RWPE2 (cell line): ENCODE results near the gene SOX3.

Experiments used
- ATAC-seq: fragments of 200-7000 bp; cut with Tn5 transposase; 3 replicates; pipeline ENCODE4 v1.9.1; 2021; ENCODE audit warnings: low read depth
- DNase-seq: peaks from one replicate; pipeline ENCODE4 v3.0.0-alpha.2; 2020; ENCODE audit warnings: low spot score
- H3K27ac ChIP-seq: fragments of 450-650 bp; 2 replicates; pipeline ENCODE4 v1.5.1; 2017; ENCODE audit warnings: mild to moderate bottlenecking; ENCODE audit not compliant: poor library complexity, severe bottlenecking
- H3K27me3 ChIP-seq: fragments of 250-450 bp; sonication (Bioruptor Pico); 2 replicates; pipeline ENCODE4 v1.5.1; 2021; ENCODE audit warnings: mild to moderate bottlenecking, moderate library complexity; ENCODE audit not compliant: insufficient read depth, poor library complexity, severe bottlenecking
- H3K36me3 ChIP-seq: fragments of 250-450 bp; sonication (Bioruptor Pico); 2 replicates; pipeline ENCODE4 v1.5.1; 2020; ENCODE audit warnings: low read depth, mild to moderate bottlenecking, moderate library complexity
- H3K4me1 ChIP-seq: fragments of 250-450 bp; sonication (Bioruptor Pico); 2 replicates; pipeline ENCODE4 v1.5.1; 2021; ENCODE audit warnings: mild to moderate bottlenecking, moderate library complexity; ENCODE audit not compliant: insufficient read depth, poor library complexity, severe bottlenecking
- H3K4me3 ChIP-seq: fragments of 250-450 bp; sonication (Bioruptor Pico); 2 replicates; pipeline ENCODE4 v1.5.1; 2021; ENCODE audit warnings: mild to moderate bottlenecking, moderate library complexity; ENCODE audit not compliant: severe bottlenecking
- H3K9me3 ChIP-seq: fragments of 250-450 bp; sonication (Bioruptor Pico); 2 replicates; pipeline ENCODE4 v1.5.1; 2021; ENCODE audit warnings: mild to moderate bottlenecking, moderate library complexity; ENCODE audit not compliant: severe bottlenecking
- TF ChIP-seq, protein P1 (sequence below): fragments of 450-650 bp; IDR thresholded peaks from one replicate; pipeline ENCODE4 v1.5.1; 2017; ENCODE audit warnings: mild to moderate bottlenecking, moderate library complexity; ENCODE audit not compliant: poor library complexity, severe bottlenecking

The SOX3 gene

DNA sequence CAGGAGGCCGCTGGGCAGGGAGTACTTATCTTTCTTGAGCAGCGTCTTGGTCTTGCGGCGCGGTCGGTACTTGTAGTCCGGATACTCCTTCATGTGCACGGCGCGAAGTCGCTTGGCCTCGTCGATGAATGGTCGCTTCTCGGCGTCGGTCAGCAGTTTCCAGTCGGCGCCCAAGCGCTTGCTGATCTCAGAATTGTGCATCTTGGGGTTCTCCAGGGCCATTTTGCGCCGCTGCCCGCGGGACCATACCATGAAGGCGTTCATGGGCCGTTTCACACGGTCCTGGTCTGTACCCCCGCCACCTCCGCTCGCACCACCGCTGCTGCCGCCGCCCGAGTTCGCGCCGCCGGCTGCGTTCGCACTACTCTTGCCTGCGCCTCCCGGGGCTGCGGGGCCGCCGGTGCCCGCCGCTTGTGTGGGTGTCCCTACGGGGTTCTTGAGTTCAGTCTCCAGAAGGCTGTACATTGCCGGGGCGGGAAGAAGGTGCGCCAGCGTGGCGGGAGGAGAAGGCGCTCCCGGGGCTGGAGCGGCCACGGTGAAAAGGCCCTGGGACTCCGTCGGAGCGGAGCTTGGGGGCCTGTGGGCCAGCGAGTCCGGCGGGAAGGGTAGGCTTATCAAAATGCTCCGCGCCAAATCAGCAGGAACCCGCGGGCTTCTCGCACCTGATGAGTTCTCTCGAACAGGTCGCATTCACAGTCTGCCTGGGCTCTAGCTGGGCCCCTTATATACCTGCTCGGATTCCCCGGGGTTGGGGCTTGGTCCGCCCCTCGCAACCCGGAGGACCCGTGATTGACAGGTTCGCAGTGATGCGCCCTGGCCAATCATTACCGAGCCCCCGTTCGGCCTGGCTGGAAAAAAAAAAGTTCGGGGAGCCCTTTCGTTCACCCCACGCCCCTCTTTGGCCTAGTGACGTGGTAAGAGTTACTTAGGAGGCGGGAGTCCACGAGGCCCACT lies at the start of gene SOX3:
Gene SOX3, minus strand, starts transcription at position 699 of the 954 bp plus-strand sequence. Its CDS starts 9 bp downstream, at position 690.
- Histone ChIP-seq H3K4me1 (no peaks in the 10 kb centered on the region), H3K4me3 (peak within 1 kb of the TSS; percentile 12), H3K27ac (no peak within 1 kb of the TSS), H3K36me3 (no peaks in the 10 kb centered on the region), H3K27me3 (peaks cover 72% of the 10 kb centered on the region), H3K9me3 (no peaks in the 10 kb centered on the region)
- TF ChIP-seq, protein P1, sequence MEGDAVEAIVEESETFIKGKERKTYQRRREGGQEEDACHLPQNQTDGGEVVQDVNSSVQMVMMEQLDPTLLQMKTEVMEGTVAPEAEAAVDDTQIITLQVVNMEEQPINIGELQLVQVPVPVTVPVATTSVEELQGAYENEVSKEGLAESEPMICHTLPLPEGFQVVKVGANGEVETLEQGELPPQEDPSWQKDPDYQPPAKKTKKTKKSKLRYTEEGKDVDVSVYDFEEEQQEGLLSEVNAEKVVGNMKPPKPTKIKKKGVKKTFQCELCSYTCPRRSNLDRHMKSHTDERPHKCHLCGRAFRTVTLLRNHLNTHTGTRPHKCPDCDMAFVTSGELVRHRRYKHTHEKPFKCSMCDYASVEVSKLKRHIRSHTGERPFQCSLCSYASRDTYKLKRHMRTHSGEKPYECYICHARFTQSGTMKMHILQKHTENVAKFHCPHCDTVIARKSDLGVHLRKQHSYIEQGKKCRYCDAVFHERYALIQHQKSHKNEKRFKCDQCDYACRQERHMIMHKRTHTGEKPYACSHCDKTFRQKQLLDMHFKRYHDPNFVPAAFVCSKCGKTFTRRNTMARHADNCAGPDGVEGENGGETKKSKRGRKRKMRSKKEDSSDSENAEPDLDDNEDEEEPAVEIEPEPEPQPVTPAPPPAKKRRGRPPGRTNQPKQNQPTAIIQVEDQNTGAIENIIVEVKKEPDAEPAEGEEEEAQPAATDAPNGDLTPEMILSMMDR: no peak
- DNase-seq: no peak
- no peak; the same call in 2 of the 3 replicates for ATAC-seq

DNA sequence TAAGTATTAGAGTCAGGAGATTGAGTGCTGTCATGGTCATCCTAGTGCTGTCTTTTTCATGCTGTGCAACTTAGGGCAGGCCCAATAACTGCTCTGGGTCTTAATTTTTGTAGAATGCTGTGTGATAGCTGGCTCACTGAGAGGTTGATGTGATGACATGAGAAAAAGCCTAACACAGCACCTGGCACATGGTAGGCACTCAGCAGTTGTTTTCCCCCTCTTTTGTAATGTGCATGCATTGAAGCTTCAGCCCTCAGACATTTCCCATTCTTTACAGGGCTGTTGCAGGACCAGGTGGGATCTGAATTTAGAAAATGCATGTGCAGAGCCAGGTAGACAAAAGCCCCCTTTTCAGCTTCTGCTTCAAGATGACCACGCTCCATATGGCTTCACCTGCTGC lies 44.1 kb upstream of the SOX3 start:
- H3K27ac ChIP-seq: no peak overlapping the region
- DNase-seq (no peak), ATAC-seq (no peak)
- no peak overlapping the region for H3K4me3 ChIP-seq
- no peaks in the 10 kb centered on the region for H3K9me3 ChIP-seq
- H3K4me1 ChIP-seq: no peaks in the 10 kb centered on the region
- no peaks in the 10 kb centered on the region for H3K36me3 ChIP-seq
- TF ChIP-seq, protein P1: no peak
- no peaks in the 10 kb centered on the region for H3K27me3 ChIP-seq

DNA sequence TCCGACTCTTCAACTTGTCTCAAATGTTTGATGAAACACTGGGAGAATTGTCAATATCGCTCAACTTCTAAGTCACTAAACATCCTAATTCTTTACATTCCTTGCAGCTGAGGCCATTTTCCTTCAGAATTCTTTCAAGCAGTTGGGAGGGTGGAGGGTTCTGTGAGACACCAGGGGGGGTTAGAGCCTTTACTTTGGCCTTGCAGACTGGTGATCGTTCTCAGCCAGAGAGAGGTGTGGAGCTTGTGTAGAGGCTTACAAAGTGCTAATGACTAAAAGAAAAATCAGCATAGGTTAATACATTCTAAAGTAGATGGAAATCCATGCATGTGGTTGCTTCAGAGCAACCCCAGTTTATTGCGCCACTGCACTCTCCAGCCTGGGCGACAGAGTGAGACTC lies 21.3 kb upstream of the SOX3 start:
- Histone ChIP-seq H3K27ac (peak overlapping the region; percentile 67), H3K4me3 (no peak overlapping the region), H3K4me1 (peaks cover 5% of the 10 kb centered on the region), H3K36me3 (no peaks in the 10 kb centered on the region), H3K27me3 (no peaks in the 10 kb centered on the region), H3K9me3 (no peaks in the 10 kb centered on the region)
- DNase-seq: no peak
- TF ChIP-seq, protein P1: peak; percentile 28
- peak; percentile 58 for ATAC-seq

GRCh38 chrX:140525448-140525847 lies 20.6 kb upstream of the SOX3 start:
- Histone ChIP-seq H3K27ac (peak overlapping the region; percentile 67), H3K27me3 (no peaks in the 10 kb centered on the region), H3K4me1 (peaks cover 5% of the 10 kb centered on the region), H3K9me3 (no peaks in the 10 kb centered on the region), H3K4me3 (no peak overlapping the region), H3K36me3 (no peaks in the 10 kb centered on the region)
- TF ChIP-seq, protein P1: no peak
- DNase-seq (no peak), ATAC-seq (peak; percentile 62)

- peak overlapping the region; percentile 67 for H3K27ac ChIP-seq
- no peaks in the 10 kb centered on the region for H3K27me3 ChIP-seq
- H3K9me3 ChIP-seq: no peaks in the 10 kb centered on the region
- TF ChIP-seq, protein P1: no peak
- H3K4me1 ChIP-seq: peaks cover 5% of the 10 kb centered on the region
- no peaks in the 10 kb centered on the region for H3K36me3 ChIP-seq
- ATAC-seq: peak; percentile 77
- DNase-seq: no peak
- no peak overlapping the region for H3K4me3 ChIP-seq
Observed at GRCh38 chrX:140524556-140524955, 19.7 kb upstream of the SOX3 start.
